Measurements from ENCODE around the gene ADH1C.
"Not testable (repeated sequence)": the region's sequence is repeated elsewhere in the genome, so short reads cannot be mapped to it uniquely, and the experiment has no call there.

Gene ADH1C

DNA sequence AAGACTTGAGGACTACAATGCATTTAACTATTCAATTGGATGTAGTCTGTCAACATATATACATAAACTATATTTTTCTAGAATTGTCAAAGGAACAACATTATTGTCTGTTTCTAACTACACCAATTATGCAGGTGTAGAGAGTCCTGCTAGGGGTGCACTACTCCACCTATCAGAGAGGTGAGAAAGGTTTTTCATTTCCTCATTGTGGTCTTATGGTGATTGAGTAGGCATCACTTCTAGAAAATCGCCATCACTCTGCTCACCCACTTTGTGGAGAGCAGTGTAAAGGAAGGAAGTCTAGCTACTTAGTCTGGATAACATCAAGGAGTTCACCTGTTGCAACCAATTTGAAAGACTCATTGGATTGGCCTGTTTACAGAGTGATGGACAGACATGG lies 4.4 kb upstream of the ADH1C start:
- DNase-seq = no peak

- DNase-seq = not testable (repeated sequence)
These were observed 3.6 kb upstream of the ADH1C start for GRCh38 chr4:99356149-99356548.

DNA sequence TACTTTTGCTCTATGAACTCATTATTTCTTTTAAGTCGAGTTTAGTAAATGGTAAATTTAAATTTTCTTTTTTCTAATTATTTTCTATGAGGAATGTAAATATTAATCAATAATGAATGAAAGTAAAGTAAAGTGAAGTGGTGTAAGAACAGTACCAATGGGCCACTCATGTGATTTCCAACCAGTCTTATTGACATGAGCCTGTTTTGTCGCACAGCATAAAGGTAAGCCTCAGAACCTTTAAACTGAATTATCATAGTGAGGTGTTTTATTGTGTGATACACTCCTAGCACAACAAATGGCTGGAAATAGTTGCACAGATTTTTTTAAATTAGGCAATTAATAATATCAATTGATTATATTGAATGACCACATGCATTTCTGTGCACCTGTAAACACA lies 1.1 kb downstream of the ADH1C start:
- no peak for DNase-seq

DNA sequence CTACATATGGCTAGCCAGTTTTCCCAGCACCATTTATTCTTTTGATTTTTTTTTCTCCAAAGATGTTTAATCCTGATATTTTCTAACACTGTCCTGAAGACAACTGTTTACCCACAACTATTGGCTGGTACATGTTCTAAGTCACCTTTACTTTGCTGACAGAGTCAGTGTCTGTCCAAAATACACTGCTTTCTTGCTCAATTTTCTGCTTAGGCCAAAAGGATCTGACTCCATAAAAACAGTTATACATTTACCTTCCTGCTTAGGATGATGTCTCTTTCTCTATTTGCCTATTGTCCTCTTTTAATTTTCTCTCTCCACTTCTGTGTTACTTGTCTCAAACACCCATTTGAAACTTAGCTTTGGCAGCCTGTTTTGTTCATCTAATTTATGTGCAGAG lies 3.2 kb downstream of the ADH1C start:
- DNase-seq = no peak

GRCh38 chr4:99342624-99343023 lies 9.9 kb downstream of the ADH1C start:
- DNase-seq = not testable (repeated sequence)

- DNase-seq = no peak
These were observed 11.1 kb downstream of the ADH1C start for GRCh38 chr4:99341426-99341825.

GRCh38 chr4:99339172-99339571 lies 13.4 kb downstream of the ADH1C start:
- DNase-seq = no peak

DNA sequence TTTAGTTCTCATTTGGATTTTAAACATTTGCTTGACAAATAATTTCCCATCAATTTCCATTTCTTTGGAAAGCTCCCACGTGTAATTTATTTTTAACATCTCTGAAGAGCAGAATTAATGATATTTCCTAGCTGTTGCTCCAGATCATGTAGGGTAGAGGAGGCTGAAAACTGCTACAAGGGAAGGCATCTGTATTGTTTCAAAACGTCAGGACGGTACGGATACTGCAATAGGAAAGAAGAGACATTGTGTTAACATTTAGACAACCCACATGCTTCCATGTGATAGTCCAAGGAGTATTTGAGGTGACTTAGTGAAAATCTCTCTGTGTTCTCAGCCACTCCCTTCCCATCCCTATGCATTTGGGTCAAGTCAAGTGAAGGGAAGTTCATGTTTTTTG lies 16.0 kb downstream of the ADH1C start:
- no peak for DNase-seq

DNA sequence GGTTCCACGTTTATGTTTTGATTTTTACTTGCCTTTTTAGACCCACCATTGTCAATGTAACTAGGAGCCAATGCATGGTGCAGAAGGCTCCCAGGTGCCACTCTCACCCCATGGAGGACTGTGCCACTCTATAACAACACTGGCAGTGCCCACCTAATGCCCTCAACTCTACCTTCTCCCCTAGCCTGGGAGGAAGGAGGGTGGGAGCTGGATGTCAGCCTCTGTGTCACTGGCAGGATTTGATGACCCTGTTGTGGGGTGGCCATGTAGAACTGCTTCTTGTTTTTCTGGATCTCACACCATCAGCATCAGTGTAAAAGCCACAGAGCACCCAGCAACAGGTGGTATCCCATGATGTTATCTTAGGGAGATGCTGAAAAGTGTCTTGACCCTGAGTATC lies 17.7 kb downstream of the ADH1C start:
- no peak for DNase-seq

DNA sequence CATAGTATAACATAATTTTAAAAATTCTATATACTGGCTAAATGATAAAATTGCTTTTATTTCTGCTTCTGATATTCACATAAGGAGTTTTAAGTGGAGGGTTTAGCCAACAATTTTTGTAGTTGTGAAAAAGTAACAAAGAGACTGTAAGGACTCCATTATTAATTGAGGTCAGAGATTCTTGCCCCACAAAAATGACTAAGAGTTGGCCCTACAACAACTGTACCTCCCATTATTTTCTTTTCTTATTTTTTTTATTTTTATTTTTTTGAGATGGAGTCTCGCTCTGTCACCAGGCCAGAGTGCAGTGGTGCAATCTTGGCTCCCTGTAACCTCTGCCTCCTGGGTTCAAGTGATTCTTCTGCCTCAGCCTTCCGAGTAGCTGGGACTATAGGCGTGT lies 21.9 kb downstream of the ADH1C start:
- DNase-seq = no peak

DNA sequence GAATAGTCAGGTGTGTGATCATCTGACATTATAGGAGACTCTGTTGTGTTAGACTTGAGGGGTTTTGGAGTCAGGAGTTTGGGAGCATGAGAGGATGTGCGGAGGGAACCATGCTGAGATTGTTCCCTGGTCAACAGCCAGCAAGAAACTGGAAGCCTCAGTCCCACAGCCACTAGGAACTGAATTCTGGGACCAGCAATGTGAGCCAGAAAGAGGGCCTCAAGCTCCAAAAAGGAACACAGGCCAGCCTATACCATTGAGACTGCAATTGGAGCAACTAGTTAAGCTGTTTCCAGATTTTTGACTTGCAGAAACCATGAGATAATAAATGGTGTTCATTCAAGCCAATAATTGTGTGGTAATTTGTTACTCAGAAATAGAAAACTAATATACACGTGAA lies 22.7 kb downstream of the ADH1C start:
- DNase-seq = no peak

- DNase-seq = no peak
These were observed 27.6 kb downstream of the ADH1C start for GRCh38 chr4:99324979-99325378.

- DNase-seq = no peak
These were observed 28.2 kb downstream of the ADH1C start for GRCh38 chr4:99324361-99324760.

- DNase-seq = no peak
These were observed 28.8 kb downstream of the ADH1C start for GRCh38 chr4:99323756-99324155.

- no peak for DNase-seq
These were observed 31.0 kb downstream of the ADH1C start, which contains the start of gene ADH1B for GRCh38 chr4:99321241-99322191. TSS of gene ADH1B (minus strand) at chr4:99321401. CDS start at chr4:99321331, 70 bp downstream.

GRCh38 chr4:99317811-99318210 lies 34.7 kb downstream of the ADH1C start:
- DNase-seq = not testable (repeated sequence)

GRCh38 chr4:99317354-99317753 lies 35.2 kb downstream of the ADH1C start:
- DNase-seq = no peak

DNA sequence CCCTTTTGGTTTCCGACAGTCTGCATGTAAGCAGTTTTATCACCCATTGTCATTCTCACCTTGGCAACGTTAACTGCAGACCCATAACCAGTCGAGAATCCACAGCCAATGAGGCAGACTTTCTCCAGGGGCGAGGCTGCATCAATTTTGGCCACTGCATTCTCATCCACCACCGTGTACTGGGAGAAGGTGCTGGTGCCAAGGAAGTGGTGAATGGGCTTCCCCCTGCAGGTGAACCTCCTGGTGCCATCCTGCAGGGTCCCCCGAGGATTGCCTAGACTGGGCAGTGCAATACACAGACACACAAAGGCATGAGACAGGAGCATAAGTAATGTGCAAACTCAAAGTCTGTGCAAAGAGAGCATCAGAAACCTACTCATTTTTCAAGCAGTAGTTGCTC lies 36.7 kb downstream of the ADH1C start:
- DNase-seq = no peak

DNA sequence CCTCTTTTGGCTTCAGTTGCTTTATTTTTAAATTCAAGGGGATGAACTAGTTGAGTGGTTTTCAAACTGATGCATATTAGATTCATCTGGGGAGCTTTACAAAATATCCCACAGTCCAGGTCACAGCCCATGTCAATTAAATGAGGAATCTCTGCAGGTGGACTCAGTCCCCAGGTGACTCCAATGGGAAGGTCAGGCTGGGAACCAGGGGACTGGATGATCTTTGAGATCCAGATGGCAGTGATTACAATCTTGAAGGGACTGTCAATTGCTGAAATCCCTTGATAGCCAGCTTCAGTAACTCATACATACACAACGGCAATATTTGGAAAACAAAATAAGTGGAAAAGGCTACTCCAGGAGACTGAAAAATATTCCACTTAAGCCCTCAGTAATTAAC lies 38.3 kb downstream of the ADH1C start:
- no peak for DNase-seq

DNA sequence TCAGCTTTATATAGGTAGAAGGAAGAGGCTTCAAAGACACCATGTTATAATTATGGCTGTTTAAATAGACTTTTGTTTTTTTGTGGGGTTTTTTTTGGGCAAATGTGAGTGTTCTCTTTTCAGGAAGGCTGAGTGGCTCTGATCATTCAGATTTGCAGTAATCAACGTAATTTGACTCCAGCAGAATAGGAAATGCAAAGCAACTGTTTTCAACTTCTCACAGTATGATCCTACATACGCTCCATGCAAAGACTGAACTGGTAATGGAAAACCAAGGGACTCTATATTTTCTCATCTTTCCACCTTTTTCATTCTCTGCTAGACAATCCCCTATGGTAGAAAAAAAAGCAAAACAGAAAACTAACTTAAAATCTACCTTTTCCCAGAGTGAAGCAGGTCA lies 42.2 kb downstream of the ADH1C start:
- DNase-seq = no peak

GRCh38 chr4:99305638-99306400 lies 46.7 kb downstream of the ADH1C start:
- no peak for DNase-seq

DNA sequence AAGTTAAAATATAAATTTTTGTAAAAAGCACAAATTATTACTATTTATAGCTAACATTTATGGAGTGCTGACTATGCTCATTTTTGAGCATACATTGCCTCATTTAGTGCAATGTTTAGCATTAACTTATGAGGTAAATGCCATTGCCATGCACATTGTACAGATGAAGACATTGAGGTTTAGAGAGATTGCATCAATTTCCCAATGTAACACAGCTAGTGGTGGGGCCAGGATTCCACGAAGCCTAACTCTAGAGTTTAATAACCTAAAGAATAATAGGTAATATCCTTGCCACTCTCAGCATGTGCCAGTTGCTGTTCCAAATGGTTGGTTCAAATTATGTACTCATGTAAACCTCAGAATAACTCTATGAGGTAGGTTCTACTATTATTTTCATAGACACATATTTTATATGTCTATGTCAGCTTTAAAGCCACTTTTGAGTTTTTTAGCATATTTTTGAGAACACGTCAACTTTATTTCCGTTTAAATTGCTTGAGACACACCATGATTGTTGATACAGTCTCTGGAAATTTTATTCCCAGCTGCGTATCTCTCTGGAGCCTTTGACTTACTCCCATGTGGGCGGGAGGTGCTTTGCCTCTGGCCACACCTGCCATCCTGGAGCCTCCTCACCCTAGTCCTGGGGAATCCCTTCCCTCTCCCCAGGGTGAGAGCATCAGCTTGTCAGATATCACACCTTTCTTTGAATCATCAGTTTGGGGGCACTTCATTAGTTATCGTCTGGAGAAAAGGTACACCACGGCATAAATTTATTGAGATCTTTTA lies 51.0 kb downstream of the ADH1C start:
- DNase-seq = no peak

- DNase-seq = no peak
These were observed 51.6 kb downstream of the ADH1C start for GRCh38 chr4:99300934-99301333.
